Measurements from ENCODE around the gene ZBTB8B.

Gene ZBTB8B

DNA sequence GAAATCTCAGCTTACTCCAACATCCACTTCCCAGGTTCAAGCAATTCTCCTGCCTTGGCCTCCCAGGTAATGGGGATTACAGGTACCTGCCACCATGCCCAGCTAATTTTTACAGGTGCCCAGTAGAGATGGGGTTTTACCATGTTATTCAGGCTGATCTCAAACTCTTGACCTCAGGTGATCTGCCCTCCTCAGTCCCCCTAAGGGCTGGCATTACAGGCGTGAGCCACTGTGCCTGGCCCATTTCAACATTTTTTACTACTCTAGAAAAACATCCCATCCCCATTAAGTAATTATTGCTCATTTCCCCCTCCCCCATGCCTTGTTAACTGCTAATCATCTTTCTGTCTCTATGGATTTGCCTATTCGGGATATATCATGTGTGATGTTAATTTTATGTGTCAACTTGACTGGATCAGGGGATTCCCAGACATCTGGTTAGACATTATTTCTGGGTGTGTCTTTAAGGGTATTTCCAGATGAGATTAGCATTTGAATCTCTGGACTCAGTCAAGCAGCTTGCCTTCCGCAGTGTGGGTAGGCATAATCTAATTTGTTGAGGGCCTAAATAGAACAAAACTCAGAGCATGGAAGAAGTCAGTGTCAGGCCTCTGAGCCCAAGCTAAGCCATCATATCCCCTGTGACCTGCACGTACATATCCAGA lies 33.0 kb upstream of the ZBTB8B start:
- TF ChIP-seq TAF1 (IDR thresholded peaks at IDR 0.05; ENCODE audit: borderline replicate concordance, insufficient read depth, low read length): no peak
- TF ChIP-seq FOXP2 (optimal IDR thresholded peaks at IDR 0.05; ENCODE audit: borderline replicate concordance, extremely low read depth, extremely low read length, insufficient read depth): no peak
- TF ChIP-seq, protein P1, sequence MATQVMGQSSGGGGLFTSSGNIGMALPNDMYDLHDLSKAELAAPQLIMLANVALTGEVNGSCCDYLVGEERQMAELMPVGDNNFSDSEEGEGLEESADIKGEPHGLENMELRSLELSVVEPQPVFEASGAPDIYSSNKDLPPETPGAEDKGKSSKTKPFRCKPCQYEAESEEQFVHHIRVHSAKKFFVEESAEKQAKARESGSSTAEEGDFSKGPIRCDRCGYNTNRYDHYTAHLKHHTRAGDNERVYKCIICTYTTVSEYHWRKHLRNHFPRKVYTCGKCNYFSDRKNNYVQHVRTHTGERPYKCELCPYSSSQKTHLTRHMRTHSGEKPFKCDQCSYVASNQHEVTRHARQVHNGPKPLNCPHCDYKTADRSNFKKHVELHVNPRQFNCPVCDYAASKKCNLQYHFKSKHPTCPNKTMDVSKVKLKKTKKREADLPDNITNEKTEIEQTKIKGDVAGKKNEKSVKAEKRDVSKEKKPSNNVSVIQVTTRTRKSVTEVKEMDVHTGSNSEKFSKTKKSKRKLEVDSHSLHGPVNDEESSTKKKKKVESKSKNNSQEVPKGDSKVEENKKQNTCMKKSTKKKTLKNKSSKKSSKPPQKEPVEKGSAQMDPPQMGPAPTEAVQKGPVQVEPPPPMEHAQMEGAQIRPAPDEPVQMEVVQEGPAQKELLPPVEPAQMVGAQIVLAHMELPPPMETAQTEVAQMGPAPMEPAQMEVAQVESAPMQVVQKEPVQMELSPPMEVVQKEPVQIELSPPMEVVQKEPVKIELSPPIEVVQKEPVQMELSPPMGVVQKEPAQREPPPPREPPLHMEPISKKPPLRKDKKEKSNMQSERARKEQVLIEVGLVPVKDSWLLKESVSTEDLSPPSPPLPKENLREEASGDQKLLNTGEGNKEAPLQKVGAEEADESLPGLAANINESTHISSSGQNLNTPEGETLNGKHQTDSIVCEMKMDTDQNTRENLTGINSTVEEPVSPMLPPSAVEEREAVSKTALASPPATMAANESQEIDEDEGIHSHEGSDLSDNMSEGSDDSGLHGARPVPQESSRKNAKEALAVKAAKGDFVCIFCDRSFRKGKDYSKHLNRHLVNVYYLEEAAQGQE (IDR thresholded peaks at IDR 0.05; ENCODE audit: insufficient read depth in 1 of 2, low read depth in 2 of 2, low read length in 2 of 2): no peak
- TF ChIP-seq POLR2AphosphoS5 (IDR thresholded peaks at IDR 0.05; ENCODE audit: low read depth, low read length): no peak
- no peak for TF ChIP-seq SIN3A (IDR thresholded peaks at IDR 0.05; ENCODE audit: borderline replicate concordance, insufficient read depth, low read length)

DNA sequence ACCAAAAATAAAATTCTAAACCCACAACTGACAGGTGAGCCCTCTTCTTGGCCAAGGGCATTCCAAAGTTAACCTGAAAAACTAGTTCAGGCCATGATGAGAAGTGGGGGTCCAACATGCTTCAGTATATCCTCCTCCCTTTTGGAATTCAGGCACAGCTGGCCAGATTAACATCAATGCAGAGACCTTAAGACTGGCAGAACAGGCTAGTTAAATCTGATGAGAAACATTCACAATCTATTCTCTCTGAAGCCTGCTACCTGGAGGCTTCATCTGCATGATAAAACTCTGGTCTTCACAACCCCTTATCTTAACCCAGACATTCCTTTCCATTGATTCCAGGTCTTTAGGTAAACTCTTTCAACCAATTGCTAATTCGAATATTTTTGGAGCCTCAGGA lies 26.7 kb upstream of the ZBTB8B start:
- TF ChIP-seq SIN3A (IDR thresholded peaks at IDR 0.05; ENCODE audit: borderline replicate concordance, insufficient read depth, low read length) (no peak), FOXP2 (optimal IDR thresholded peaks at IDR 0.05; ENCODE audit: borderline replicate concordance, extremely low read depth, extremely low read length, insufficient read depth) (no peak), TAF1 (IDR thresholded peaks at IDR 0.05; ENCODE audit: borderline replicate concordance, insufficient read depth, low read length) (no peak), POLR2AphosphoS5 (IDR thresholded peaks at IDR 0.05; ENCODE audit: low read depth, low read length) (no peak)
- TF ChIP-seq, protein P1 (IDR thresholded peaks at IDR 0.05; ENCODE audit: insufficient read depth in 1 of 2, low read depth in 2 of 2, low read length in 2 of 2): no peak

DNA sequence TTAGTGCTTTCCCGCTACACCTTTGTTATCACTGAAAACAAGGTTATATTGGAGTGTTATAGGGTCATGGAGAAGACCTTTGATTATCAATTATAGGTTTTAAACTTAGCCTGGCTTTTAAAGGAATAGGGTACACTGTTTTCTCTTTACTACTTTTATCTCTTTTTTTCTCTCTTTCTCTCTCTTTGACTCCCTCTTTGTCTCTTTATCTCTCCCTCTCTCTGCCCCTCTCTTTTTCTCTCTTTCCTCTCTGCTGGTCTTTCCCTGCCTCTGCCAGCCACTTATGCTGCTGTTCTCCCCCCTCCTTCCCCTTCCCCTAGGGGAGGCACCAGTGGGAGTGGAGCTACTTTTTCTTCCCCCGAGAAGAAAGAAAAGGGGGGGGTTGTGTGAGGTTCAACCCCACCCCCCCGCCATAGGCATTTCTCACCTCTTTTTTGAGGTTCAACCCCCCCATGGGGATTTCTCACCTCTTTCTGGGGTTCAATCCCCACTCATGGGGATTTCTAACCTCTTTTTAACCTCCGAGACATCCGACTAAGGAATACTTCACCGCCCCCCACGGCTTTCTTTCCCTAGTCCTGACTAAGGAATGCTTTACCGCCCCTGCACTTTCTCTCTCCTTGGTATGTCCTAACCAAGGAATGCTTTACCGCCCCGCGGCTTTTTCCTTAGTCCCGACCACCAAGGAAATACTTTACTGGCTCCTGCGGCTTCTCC lies 17.2 kb upstream of the ZBTB8B start:
- TF ChIP-seq FOXP2 (optimal IDR thresholded peaks at IDR 0.05; ENCODE audit: borderline replicate concordance, extremely low read depth, extremely low read length, insufficient read depth) (no peak), SIN3A (IDR thresholded peaks at IDR 0.05; ENCODE audit: borderline replicate concordance, insufficient read depth, low read length) (no peak), POLR2AphosphoS5 (IDR thresholded peaks at IDR 0.05; ENCODE audit: low read depth, low read length) (no peak), TAF1 (IDR thresholded peaks at IDR 0.05; ENCODE audit: borderline replicate concordance, insufficient read depth, low read length) (no peak)
- TF ChIP-seq, protein P1 (IDR thresholded peaks at IDR 0.05; ENCODE audit: insufficient read depth in 1 of 2, low read depth in 2 of 2, low read length in 2 of 2): no peak

DNA sequence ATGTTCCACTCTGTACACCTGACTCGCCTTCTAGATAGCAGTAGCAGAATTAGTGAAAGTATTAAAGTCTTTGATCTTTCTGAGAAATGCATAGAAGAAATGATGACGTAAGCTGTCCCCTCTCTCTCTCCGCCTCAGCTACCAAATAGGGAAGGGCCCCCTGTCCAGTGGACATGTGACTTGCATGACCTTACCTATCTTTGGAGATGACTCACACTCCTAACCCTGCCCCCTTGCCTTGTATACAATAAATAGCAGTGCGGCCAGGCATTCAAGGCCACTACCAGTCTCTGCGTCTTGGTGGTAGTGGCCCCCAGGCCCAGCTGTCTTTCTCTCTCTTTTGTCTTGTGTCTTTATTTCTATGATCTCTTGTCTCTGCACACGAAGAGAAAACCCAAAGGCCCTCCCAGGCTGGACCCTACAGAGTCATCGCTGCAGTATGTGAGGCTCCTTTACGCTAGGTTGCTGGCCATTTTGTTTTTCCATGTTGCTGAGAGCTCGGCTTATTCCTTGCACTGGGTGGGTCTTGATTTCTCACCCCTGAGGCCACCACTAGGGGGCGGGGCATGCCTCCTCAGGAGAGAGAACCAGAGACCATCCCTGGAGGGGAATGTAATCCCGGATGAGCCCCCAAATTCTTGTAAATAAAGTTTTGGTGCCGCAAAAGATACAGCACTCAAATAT lies 16.0 kb upstream of the ZBTB8B start:
- TF ChIP-seq FOXP2 (optimal IDR thresholded peaks at IDR 0.05; ENCODE audit: borderline replicate concordance, extremely low read depth, extremely low read length, insufficient read depth) (no peak), TAF1 (IDR thresholded peaks at IDR 0.05; ENCODE audit: borderline replicate concordance, insufficient read depth, low read length) (no peak), SIN3A (IDR thresholded peaks at IDR 0.05; ENCODE audit: borderline replicate concordance, insufficient read depth, low read length) (no peak), POLR2AphosphoS5 (IDR thresholded peaks at IDR 0.05; ENCODE audit: low read depth, low read length) (no peak)
- TF ChIP-seq, protein P1 (IDR thresholded peaks at IDR 0.05; ENCODE audit: insufficient read depth in 1 of 2, low read depth in 2 of 2, low read length in 2 of 2): no peak
